Large intestine (tissue), 3 donors: ENCODE data around the gene CEP350. TPM values are rescaled to one million over a fixed set of nuclear protein-coding genes. Genes with fewer than 3 reads are reported as not detected.
A peak's percentile ranks its signal among the peaks of the same experiment; 100 is the strongest.

ENCODE experiments used
- DNase-seq, 2 donors: peaks; one replicate each; pipeline versions ENCODE4 v3.0.0 to v3.0.0-alpha.2; 2013
- H3K27ac ChIP-seq: one replicate; pipeline ENCODE4 v1.5.1; 2013; ENCODE audit warnings: low read length
- H3K27me3 ChIP-seq: 2 replicates; pipeline ENCODE4 v1.6.1; 2013; ENCODE audit warnings: low read length; ENCODE audit not compliant: control insufficient read depth, insufficient read depth
- H3K36me3 ChIP-seq: 2 replicates; pipeline ENCODE4 v1.6.1; 2013; ENCODE audit warnings: low read length; ENCODE audit not compliant: control insufficient read depth, insufficient read depth
- H3K4me1 ChIP-seq: one replicate; pipeline ENCODE4 v1.6.1; 2013; ENCODE audit warnings: low read length; ENCODE audit not compliant: control insufficient read depth, insufficient read depth
- H3K4me3 ChIP-seq: one replicate; pipeline ENCODE4 v1.5.1; 2013; ENCODE audit warnings: low read length
- H3K9me3 ChIP-seq: one replicate; pipeline ENCODE4 v1.6.1; 2013; ENCODE audit warnings: mild to moderate bottlenecking, low read depth, low read length, moderate library complexity; ENCODE audit not compliant: control insufficient read depth
- WGBS: methylation state at CpG from one replicate; pipeline ENCODE4 v1.1.5; 2013; ENCODE audit warnings: low lambda C conversion rate; ENCODE audit not compliant: insufficient coverage; 5-methylcytosine and 5-hydroxymethylcytosine counted together
- polyA plus RNA-seq: library from polyadenylated mRNA; unstranded; fragments of 120-200 nt; gene quantifications from one replicate; pipeline ENCODE4 v1.2.1, GENCODE V29; 2013

CEP350 gene
- polyA plus RNA-seq, 1 donor, result 34.2 TPM

DNA sequence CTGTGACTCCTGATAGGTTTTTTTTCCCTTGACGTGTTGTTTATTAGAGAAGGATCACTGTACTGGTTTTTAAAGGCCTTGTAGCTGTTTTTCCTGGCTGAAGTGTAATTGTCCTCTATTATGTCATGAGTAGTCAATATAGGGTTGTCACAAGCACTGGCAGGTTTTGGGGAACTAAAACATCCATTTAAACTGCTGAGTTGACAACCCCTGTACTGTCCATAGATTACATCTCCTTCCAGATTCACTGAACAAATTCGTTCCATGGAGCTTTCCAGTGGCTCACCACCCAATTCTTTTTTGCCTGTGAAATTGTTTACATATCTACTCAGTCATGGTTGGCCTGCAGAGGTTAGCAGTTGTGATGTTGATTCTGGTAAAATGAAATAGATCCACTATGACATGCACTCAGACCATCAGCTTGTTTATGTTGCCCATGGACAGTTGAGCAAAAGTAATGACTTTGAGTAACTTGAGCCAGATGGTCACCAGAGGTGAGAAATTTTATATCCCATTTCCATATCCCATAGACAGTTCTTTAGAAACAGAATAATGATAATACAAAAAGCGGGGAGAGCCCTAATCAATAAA lies 140.2 kb downstream of the CEP350 start:
- Histone ChIP-seq H3K4me1 (no peaks in the 10 kb centered on the region), H3K27ac (no peak overlapping the region), H3K36me3 (peaks cover 62% of the 10 kb centered on the region), H3K4me3 (no peak overlapping the region), H3K27me3 (no peaks in the 10 kb centered on the region), H3K9me3 (no peaks in the 10 kb centered on the region)
- no peak for DNase-seq
- 100% methylated on average over 1 of the region's 3 CpGs for WGBS

GRCh38 chr1:180096584-180097325 lies 142.1 kb downstream of the CEP350 start:
- peak in 1 of 2 donors; percentile 13 for DNase-seq
- Histone ChIP-seq H3K36me3 (peaks cover 58% of the 10 kb centered on the region), H3K4me1 (no peaks in the 10 kb centered on the region), H3K27ac (no peak overlapping the region), H3K9me3 (no peaks in the 10 kb centered on the region), H3K4me3 (no peak overlapping the region), H3K27me3 (no peaks in the 10 kb centered on the region)
- WGBS, result 20% methylated on average over 1 of the region's 4 CpGs

DNA sequence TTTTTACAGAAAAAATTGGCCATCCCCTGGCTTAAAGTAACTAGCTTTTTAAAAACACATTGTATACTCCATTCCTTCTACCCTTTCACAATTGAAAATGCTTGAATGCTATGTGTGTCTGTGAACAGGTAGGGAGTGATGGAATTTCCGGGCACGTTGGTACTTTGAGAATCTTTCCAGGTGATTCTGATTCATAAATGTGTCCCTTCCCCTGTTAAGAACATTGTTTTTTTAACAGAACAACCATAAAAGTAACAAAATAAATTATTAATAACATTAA lies 142.7 kb downstream of the CEP350 start:
- peaks cover 60% of the 10 kb centered on the region for H3K36me3 ChIP-seq
- H3K4me1 ChIP-seq, result no peaks in the 10 kb centered on the region
- H3K4me3 ChIP-seq, result no peak overlapping the region
- WGBS, result no CpG with 5 or more reads among the region's 2 CpGs
- no peaks in the 10 kb centered on the region for H3K27me3 ChIP-seq
- no peak overlapping the region for H3K27ac ChIP-seq
- no peak for DNase-seq
- H3K9me3 ChIP-seq, result no peaks in the 10 kb centered on the region

- Histone ChIP-seq H3K4me3 (no peak overlapping the region), H3K27ac (no peak overlapping the region), H3K27me3 (no peaks in the 10 kb centered on the region), H3K9me3 (no peaks in the 10 kb centered on the region), H3K4me1 (no peaks in the 10 kb centered on the region), H3K36me3 (peaks cover 42% of the 10 kb centered on the region)
- WGBS, result no CpG with 5 or more reads among the region's 1 CpG
- DNase-seq, result no peak
These were observed 146.8 kb downstream of the CEP350 start for GRCh38 chr1:180101411-180101810.

GRCh38 chr1:180103819-180104218 lies 149.2 kb downstream of the CEP350 start:
- Histone ChIP-seq H3K27me3 (no peaks in the 10 kb centered on the region), H3K4me3 (no peak overlapping the region), H3K9me3 (no peaks in the 10 kb centered on the region), H3K36me3 (peaks cover 41% of the 10 kb centered on the region), H3K4me1 (no peaks in the 10 kb centered on the region), H3K27ac (no peak overlapping the region)
- 100% methylated on average over 1 of the region's 1 CpG for WGBS
- no peak for DNase-seq

DNA sequence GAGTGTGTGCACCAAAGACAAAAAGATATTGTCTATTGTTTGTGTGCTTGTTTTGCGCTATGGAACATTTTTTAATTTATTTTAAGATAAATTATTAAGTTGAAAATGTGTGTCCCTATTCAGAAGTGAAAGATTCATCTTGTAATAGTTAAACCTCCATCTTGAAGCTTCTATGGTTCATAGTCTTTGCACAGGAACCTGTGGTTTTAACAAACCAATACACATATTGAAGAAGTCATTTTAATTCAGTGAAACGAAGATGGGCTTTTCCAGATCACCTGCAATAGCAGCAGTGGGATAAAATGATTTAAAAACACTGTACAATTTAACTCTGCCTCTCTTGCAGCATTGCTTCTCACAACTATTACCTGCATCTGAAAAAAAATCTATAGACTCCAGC lies 157.5 kb downstream of the CEP350 start:
- Histone ChIP-seq H3K36me3 (peaks cover 45% of the 10 kb centered on the region), H3K9me3 (no peaks in the 10 kb centered on the region), H3K4me1 (no peaks in the 10 kb centered on the region), H3K4me3 (no peak overlapping the region), H3K27me3 (no peaks in the 10 kb centered on the region), H3K27ac (no peak overlapping the region)
- 83% methylated on average over 2 of the region's 2 CpGs for WGBS
- no peak for DNase-seq

GRCh38 chr1:180112984-180113647 lies 158.5 kb downstream of the CEP350 start:
- Histone ChIP-seq H3K4me1 (no peaks in the 10 kb centered on the region), H3K27me3 (no peaks in the 10 kb centered on the region), H3K4me3 (no peak overlapping the region), H3K27ac (no peak overlapping the region), H3K36me3 (peaks cover 37% of the 10 kb centered on the region), H3K9me3 (no peaks in the 10 kb centered on the region)
- DNase-seq, result no peak
- 94% methylated on average over 2 of the region's 2 CpGs for WGBS

GRCh38 chr1:180114396-180114945 lies 159.9 kb downstream of the CEP350 start:
- WGBS, result no CpG with 5 or more reads among the region's 4 CpGs
- no peak for DNase-seq
- Histone ChIP-seq H3K9me3 (no peaks in the 10 kb centered on the region), H3K4me3 (no peak overlapping the region), H3K27ac (no peak overlapping the region), H3K27me3 (no peaks in the 10 kb centered on the region), H3K4me1 (no peaks in the 10 kb centered on the region), H3K36me3 (peaks cover 26% of the 10 kb centered on the region)

DNA sequence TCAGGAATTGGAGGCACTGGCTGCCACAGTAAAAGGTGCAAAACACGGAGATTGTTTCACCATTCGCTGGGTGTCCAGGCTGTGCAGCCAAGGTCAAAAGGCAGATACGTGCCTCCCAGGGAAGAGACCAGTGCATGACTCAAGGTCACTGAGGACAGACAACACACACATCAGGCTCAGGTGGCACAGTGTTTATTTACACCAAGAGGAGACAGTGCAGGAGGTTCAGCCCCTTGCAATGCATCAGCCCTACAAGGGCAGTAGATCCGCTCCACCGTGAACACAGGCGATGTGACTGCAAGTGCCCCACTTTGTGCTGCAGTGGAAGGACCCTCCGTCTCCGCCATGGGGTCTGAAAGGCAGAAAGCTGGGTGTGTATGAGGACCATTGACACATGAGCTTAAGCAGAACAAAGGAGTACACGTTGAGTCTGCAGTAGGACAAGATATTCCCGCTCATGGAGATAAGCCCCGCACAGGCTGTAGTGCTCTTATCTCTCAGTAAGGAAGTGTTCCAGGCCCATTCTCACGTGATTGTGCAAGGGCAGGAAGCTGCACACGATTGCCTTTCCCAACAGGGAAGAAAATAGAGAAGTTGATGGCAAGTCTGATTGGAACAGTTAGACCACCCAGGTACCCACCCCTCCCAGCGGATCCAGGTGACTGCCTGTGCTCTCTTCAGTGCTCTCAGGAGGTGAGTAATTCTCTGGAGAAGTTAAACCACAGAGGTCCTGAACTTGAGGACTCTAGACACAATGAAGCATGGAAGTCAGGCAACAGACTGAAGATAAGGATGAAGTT lies 162.6 kb downstream of the CEP350 start:
- H3K4me1 ChIP-seq, result no peaks in the 10 kb centered on the region
- H3K4me3 ChIP-seq, result no peak overlapping the region
- no CpG with 5 or more reads among the region's 14 CpGs for WGBS
- no peak overlapping the region for H3K27ac ChIP-seq
- peak in 1 of 2 donors; percentile 31 for DNase-seq
- no peaks in the 10 kb centered on the region for H3K9me3 ChIP-seq
- H3K36me3 ChIP-seq, result peaks cover 7% of the 10 kb centered on the region
- H3K27me3 ChIP-seq, result no peaks in the 10 kb centered on the region

- Histone ChIP-seq H3K36me3 (peaks cover 1% of the 10 kb centered on the region), H3K4me3 (no peak overlapping the region), H3K4me1 (no peaks in the 10 kb centered on the region), H3K9me3 (no peaks in the 10 kb centered on the region), H3K27me3 (no peaks in the 10 kb centered on the region), H3K27ac (no peak overlapping the region)
- no CpG with 5 or more reads among the region's 2 CpGs for WGBS
- no peak for DNase-seq
These were observed 163.1 kb downstream of the CEP350 start for GRCh38 chr1:180117764-180118116.
